KG1 (cell line): Measurements from ENCODE around the gene SPATA31D4.

Experiments
- DNase-seq: peaks from one replicate; lab custom pipeline; 2025; lab: John Stamatoyannopoulos, UW

The SPATA31D4 gene

GRCh38 chr9:81964218-81965171 is 36.3 kb downstream of the SPATA31D4 start:
- DNase-seq: no peak

- DNase-seq: no peak
Measured at GRCh38 chr9:81968026-81968425, 39.8 kb downstream of the SPATA31D4 start.

- DNase-seq: no peak
Measured at GRCh38 chr9:81969971-81970370, 41.7 kb downstream of the SPATA31D4 start.

GRCh38 chr9:81971727-81972126 is 43.5 kb downstream of the SPATA31D4 start:
- DNase-seq: no peak

GRCh38 chr9:81974764-81975163 is 46.5 kb downstream of the SPATA31D4 start:
- no peak for DNase-seq

GRCh38 chr9:81976351-81976750 is 48.1 kb downstream of the SPATA31D4 start:
- no peak for DNase-seq

- no peak for DNase-seq
Measured at GRCh38 chr9:81979196-81979595, 51.0 kb downstream of the SPATA31D4 start.

GRCh38 chr9:81980568-81980967 is 52.3 kb downstream of the SPATA31D4 start:
- DNase-seq: no peak

- DNase-seq: no peak
Measured at GRCh38 chr9:81981883-81982282, 53.7 kb downstream of the SPATA31D4 start.
